HCT116 (cell line): ENCODE measurements around the gene TMEM121B. TPM values are rescaled to one million over a fixed set of nuclear protein-coding genes. Genes with fewer than 3 reads are reported as not detected.

Experiments used
- ATAC-seq: fragments of 200-7000 bp; cut with Tn5 transposase; 2 replicates; pipeline ENCODE4 v1.9.1; 2020; ENCODE audit warnings: mild to moderate bottlenecking, moderate library complexity
- BruUV-seq: library from RNA; stranded (reverse); fragments of 400-500 nt; replicated peaks from 2 replicates; lab custom pipeline; 2021; lab: Mats Ljungman, UMichigan
- CTCF ChIA-PET: fragments of 300-600 bp; sonication (Branson Sonifier 250); formaldehyde crosslinking; loops from one replicate; lab custom pipeline; 2021; ENCODE audit warnings: antibody characterized with exemption; lab: Charles Lee
- POLR2A ChIA-PET: fragments of 300-600, 350-600 bp; sonication (Branson Sonifier 250); formaldehyde crosslinking; loops from one replicate; lab custom pipeline; 2021; ENCODE audit warnings: antibody characterized with exemption; lab: Charles Lee
- RAD21 ChIA-PET, 2 experiments: fragments of 300-600 bp; sonication (Branson Sonifier 250); formaldehyde crosslinking; loops; one replicate each; lab custom pipeline; 2023; ENCODE audit warnings: low total read pairs in 2 of 2; ENCODE audit not compliant: uncharacterized antibody in 2 of 2, unreplicated experiment in 2 of 2, low non-redundant PET in 1 of 2; lab: Charles Lee
- DNase-seq: peaks from one replicate; pipeline ENCODE4 v3.0.0-alpha.2; 2010; ENCODE audit warnings: low read depth, low spot score
- H2AFZ ChIP-seq: fragments of 200-600 bp; shearing (Covaris generic), sonication (generic); 2 replicates; pipeline ENCODE4 v1.6.1; 2017; ENCODE audit warnings: low read depth, mixed run types, mixed read lengths, antibody characterized with exemption, low read length; ENCODE audit not compliant: poor library complexity, severe bottlenecking
- H3K27ac ChIP-seq: 2 replicates; pipeline ENCODE4 v1.5.1; 2012; ENCODE audit warnings: low read depth, low read length
- H3K27me3 ChIP-seq: fragments of 200-600 bp; sonication (generic); 2 replicates; pipeline ENCODE4 v1.6.1; 2016; ENCODE audit warnings: mixed run types, low read length, mixed read lengths; ENCODE audit not compliant: insufficient read depth
- H3K36me3 ChIP-seq, 2 experiments: fragments of 200-500 bp in 1 of 2; fragments of 200-600 bp in 1 of 2; sonication (Bioruptor generic) in 1 of 2; sonication (generic) in 1 of 2; 2 replicates each; pipeline versions ENCODE4 v1.5.1 to v1.6.1; 2014 to 2016; ENCODE audit warnings: low read length in 2 of 2, inconsistent platforms in 1 of 2, mixed read lengths in 1 of 2, mixed run types in 1 of 2; ENCODE audit not compliant: insufficient read depth in 2 of 2, control insufficient read depth in 1 of 2
- H3K4me1 ChIP-seq, 2 experiments: fragments of 200-600 bp in 1 of 2; sonication (generic) in 1 of 2; 2 replicates each; pipeline versions ENCODE4 v1.5.1 to v1.6.1; 2012 to 2017; ENCODE audit warnings: low read length in 2 of 2, inconsistent platforms in 1 of 2, mild to moderate bottlenecking in 1 of 2, mixed read lengths in 1 of 2, mixed run types in 1 of 2, moderate library complexity in 1 of 2; ENCODE audit not compliant: insufficient read depth in 2 of 2, control insufficient read depth in 1 of 2
- H3K4me2 ChIP-seq: fragments of 200-600 bp; sonication (generic); 2 replicates; pipeline ENCODE4 v1.6.1; 2017; ENCODE audit warnings: mixed run types, low read length, mixed read lengths
- H3K4me3 ChIP-seq, 2 experiments: fragments of 200-600 bp in 1 of 2; sonication (generic) in 1 of 2; replicated peaks in 1 of 2; 2 replicates each; pipeline ENCODE4 v1.5.1; 2011 to 2016; ENCODE audit warnings: low read length in 2 of 2, control low read depth in 1 of 2, low read depth in 1 of 2, mild to moderate bottlenecking in 1 of 2, mixed read lengths in 1 of 2, mixed run types in 1 of 2
- H3K79me2 ChIP-seq: fragments of 200-600 bp; sonication (generic); 2 replicates; pipeline ENCODE4 v1.6.1; 2017; ENCODE audit warnings: mild to moderate bottlenecking, mixed run types, low read length, moderate library complexity, mixed read lengths; ENCODE audit not compliant: insufficient read depth
- H3K9ac ChIP-seq: fragments of 200-600 bp; sonication (generic); 2 replicates; pipeline ENCODE4 v1.6.1; 2016; ENCODE audit warnings: low read length, mixed read lengths
- H3K9me2 ChIP-seq: fragments of 200-600 bp; sonication (generic), shearing (Covaris generic); 2 replicates; pipeline ENCODE4 v1.6.1; 2017; ENCODE audit warnings: mixed run types, mild to moderate bottlenecking, moderate library complexity; ENCODE audit not compliant: insufficient read depth
- H3K9me3 ChIP-seq, 2 experiments: fragments of 200-500 bp in 1 of 2; fragments of 200-600 bp in 1 of 2; sonication (Bioruptor generic) in 1 of 2; sonication (generic) in 1 of 2; 2 replicates each; pipeline ENCODE4 v1.6.1; 2014 to 2017; ENCODE audit warnings: low read length in 2 of 2, mixed read lengths in 2 of 2, inconsistent platforms in 1 of 2, low read depth in 1 of 2, mild to moderate bottlenecking in 1 of 2, mixed run types in 1 of 2, moderate library complexity in 1 of 2; ENCODE audit not compliant: control insufficient read depth in 1 of 2, insufficient read depth in 1 of 2
- H4K20me1 ChIP-seq: fragments of 200-600 bp; sonication (generic), shearing (Covaris generic); 2 replicates; pipeline ENCODE4 v1.6.1; 2017; ENCODE audit warnings: mixed run types, mild to moderate bottlenecking, moderate library complexity; ENCODE audit not compliant: insufficient read depth
- CBX3 ChIP-seq: IDR thresholded peaks from 2 replicates; pipeline ENCODE4 v1.6.1; 2012; ENCODE audit warnings: low read depth
- CEBPB ChIP-seq: IDR thresholded peaks from 2 replicates; pipeline ENCODE4 v1.6.1; 2012; ENCODE audit warnings: low read depth
- EGR1 ChIP-seq: IDR thresholded peaks from 2 replicates; pipeline ENCODE4 v1.6.1; 2012; ENCODE audit warnings: low read depth
- ELF1 ChIP-seq: IDR thresholded peaks from 2 replicates; pipeline ENCODE4 v1.6.1; 2012; ENCODE audit warnings: low read depth, borderline replicate concordance
- EZH2 ChIP-seq: fragments of 200-600 bp; sonication (generic); IDR thresholded peaks from 2 replicates; pipeline ENCODE4 v1.6.1; 2017; ENCODE audit warnings: antibody characterized with exemption, mixed run types
- EZH2phosphoT487 ChIP-seq: fragments of 200-600 bp; IDR thresholded peaks from 2 replicates; pipeline ENCODE4 v1.6.1; 2018; ENCODE audit warnings: antibody characterized with exemption, borderline replicate concordance
- FOSL1 ChIP-seq: IDR thresholded peaks from 2 replicates; pipeline ENCODE4 v1.6.1; 2012; ENCODE audit warnings: low read depth
- JUND ChIP-seq: IDR thresholded peaks from 2 replicates; pipeline ENCODE4 v1.6.1; 2012
- POLR2A ChIP-seq: IDR thresholded peaks from 2 replicates; pipeline ENCODE4 v1.7.0; 2011; ENCODE audit warnings: borderline replicate concordance; ENCODE audit not compliant: insufficient read depth, insufficient read length; ENCODE audit errors: extremely low read depth
- RAD21 ChIP-seq: IDR thresholded peaks from 2 replicates; pipeline ENCODE4 v1.6.1; 2012; ENCODE audit warnings: low read depth, mild to moderate bottlenecking
- SIN3A ChIP-seq: IDR thresholded peaks from 2 replicates; pipeline ENCODE4 v1.6.1; 2012; ENCODE audit warnings: low read depth
- SP1 ChIP-seq: IDR thresholded peaks from 2 replicates; pipeline ENCODE4 v1.6.1; 2012; ENCODE audit warnings: low read depth
- SRF ChIP-seq: IDR thresholded peaks from 2 replicates; pipeline ENCODE4 v1.6.1; 2012; ENCODE audit warnings: low read depth
- TCF7L2 ChIP-seq: IDR thresholded peaks from 2 replicates; pipeline ENCODE4 v1.7.0; 2011; ENCODE audit warnings: borderline replicate concordance, inconsistent platforms; ENCODE audit not compliant: insufficient read depth, insufficient read length; ENCODE audit errors: extremely low read depth
- ZFX ChIP-seq: fragments of 450-650 bp; IDR thresholded peaks from 2 replicates; pipeline ENCODE4 v1.6.1; 2017
- ZNF274 ChIP-seq: fragments of 200-500 bp; sonication (Bioruptor generic); IDR thresholded peaks from 2 replicates; pipeline ENCODE4 v1.6.1; 2014; ENCODE audit warnings: mild to moderate bottlenecking, low read depth, low read length, inconsistent platforms
- intact Hi-C: fragments of 100-400 bp; cut with micrococcal nuclease; formaldehyde crosslinking; loops from 2 replicates; pipeline ENCODE4 v1.10.0; 2022
- total RNA-seq: library from RNA; stranded (reverse); gene quantifications from one replicate; pipeline ENCODE4 v1.2.1, GENCODE V29; 2021; ENCODE audit not compliant: unreplicated experiment
- TF ChIP-seq, protein P1 (sequence below): IDR thresholded peaks from 2 replicates; pipeline ENCODE4 v1.6.1; 2012
- TF ChIP-seq, protein P2 (sequence below): IDR thresholded peaks from 2 replicates; pipeline ENCODE4 v1.6.1; 2012; ENCODE audit warnings: low read depth
- TF ChIP-seq, protein P3 (sequence below): IDR thresholded peaks from 2 replicates; pipeline ENCODE4 v1.6.1; 2012

Gene TMEM121B
- total RNA-seq, 1 experiment from 2014 or later = 0.57 TPM

DNA sequence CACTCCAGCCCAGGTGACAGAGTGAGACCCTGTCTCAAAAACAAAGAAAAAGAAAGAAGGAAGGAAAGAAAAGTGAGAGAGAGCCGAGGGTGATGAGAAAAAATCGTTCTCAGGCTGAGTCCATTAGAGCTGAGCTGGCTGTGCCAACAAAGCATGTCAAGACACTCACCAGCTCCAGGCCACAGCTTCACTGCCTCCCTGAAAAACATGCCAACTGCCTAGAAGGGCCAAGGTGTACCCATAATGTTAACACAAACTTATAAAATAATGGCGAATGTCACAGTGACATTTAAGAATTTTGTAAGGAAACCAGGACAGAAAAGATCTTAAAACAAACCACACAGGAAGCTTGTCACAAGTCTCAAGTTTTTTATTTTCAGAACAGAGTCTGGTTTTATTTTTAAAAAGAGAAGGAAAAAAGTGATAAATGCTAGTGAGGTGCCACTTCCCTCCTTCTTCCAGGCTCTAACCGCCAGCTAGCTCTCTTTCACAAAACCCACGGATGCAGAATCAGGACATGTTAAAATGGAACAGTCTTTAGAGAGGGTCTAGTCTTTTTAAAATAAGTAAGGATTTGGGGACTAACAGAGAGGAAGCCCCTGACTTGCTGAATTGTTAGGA lies 5.1 kb downstream of the TMEM121B start (continued):
- TF ChIP-seq, protein P1, sequence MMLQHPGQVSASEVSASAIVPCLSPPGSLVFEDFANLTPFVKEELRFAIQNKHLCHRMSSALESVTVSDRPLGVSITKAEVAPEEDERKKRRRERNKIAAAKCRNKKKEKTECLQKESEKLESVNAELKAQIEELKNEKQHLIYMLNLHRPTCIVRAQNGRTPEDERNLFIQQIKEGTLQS = no peak
- TF ChIP-seq, protein P2, sequence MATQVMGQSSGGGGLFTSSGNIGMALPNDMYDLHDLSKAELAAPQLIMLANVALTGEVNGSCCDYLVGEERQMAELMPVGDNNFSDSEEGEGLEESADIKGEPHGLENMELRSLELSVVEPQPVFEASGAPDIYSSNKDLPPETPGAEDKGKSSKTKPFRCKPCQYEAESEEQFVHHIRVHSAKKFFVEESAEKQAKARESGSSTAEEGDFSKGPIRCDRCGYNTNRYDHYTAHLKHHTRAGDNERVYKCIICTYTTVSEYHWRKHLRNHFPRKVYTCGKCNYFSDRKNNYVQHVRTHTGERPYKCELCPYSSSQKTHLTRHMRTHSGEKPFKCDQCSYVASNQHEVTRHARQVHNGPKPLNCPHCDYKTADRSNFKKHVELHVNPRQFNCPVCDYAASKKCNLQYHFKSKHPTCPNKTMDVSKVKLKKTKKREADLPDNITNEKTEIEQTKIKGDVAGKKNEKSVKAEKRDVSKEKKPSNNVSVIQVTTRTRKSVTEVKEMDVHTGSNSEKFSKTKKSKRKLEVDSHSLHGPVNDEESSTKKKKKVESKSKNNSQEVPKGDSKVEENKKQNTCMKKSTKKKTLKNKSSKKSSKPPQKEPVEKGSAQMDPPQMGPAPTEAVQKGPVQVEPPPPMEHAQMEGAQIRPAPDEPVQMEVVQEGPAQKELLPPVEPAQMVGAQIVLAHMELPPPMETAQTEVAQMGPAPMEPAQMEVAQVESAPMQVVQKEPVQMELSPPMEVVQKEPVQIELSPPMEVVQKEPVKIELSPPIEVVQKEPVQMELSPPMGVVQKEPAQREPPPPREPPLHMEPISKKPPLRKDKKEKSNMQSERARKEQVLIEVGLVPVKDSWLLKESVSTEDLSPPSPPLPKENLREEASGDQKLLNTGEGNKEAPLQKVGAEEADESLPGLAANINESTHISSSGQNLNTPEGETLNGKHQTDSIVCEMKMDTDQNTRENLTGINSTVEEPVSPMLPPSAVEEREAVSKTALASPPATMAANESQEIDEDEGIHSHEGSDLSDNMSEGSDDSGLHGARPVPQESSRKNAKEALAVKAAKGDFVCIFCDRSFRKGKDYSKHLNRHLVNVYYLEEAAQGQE = no peak
- TF ChIP-seq ZFX (no peak), POLR2A (no peak)

DNA sequence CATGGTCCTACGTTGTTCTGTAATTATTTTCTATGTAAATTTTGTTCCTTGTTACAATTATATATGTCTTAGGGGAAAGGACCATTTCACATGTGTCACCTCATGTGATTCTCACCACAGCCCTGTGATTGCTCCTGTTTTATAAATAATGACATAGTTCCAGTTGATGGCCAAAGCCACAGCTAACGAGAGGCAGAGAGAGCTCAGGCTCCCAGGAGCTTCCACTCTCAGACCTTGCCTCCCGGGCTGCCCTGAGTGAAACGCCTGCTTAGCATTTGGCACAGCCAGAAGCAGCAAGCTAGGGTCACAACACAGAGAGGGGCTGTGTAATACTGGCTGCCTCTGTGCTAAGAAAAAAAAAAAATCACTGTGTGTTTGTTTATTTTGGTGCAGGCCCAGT lies 5.9 kb downstream of the TMEM121B start:
- no peak overlapping the region for H3K27ac ChIP-seq
- DNase-seq (no peak), ATAC-seq (no peak)
- H3K4me3 ChIP-seq = no peak overlapping the region
- H3K4me2 ChIP-seq = no peak overlapping the region
- ChIA-PET POLR2A (no interaction called here), RAD21 (no interaction called here), CTCF (interaction anchor here (1.3 kb wide), 1 partner anchor 56 kb away, joined by 4 read pairs; no protein-coding TSS in a partner anchor)
- H2AFZ ChIP-seq = no peak overlapping the region
- no peaks in the 10 kb centered on the region for H3K27me3 ChIP-seq
- H3K4me1 ChIP-seq = no peaks in the 10 kb centered on the region
- no peaks in the 10 kb centered on the region for H3K9me2 ChIP-seq
- no TSS peak for BruUV-seq
- no peaks in the 10 kb centered on the region for H4K20me1 ChIP-seq
- intact Hi-C loops = no loop called here
- no peaks in the 10 kb centered on the region for H3K79me2 ChIP-seq
- no peak overlapping the region for H3K9ac ChIP-seq
- H3K9me3 ChIP-seq = no peaks in the 10 kb centered on the region
- H3K36me3 ChIP-seq = no peaks in the 10 kb centered on the region
- no peak for TF ChIP-seq ZFX
- TF ChIP-seq, protein P2 = no peak
- TF ChIP-seq CBX3 = no peak
- no peak for TF ChIP-seq SRF
- no peak for TF ChIP-seq JUND
- no peak for TF ChIP-seq POLR2A
- no peak for TF ChIP-seq EZH2
- no peak for TF ChIP-seq SIN3A
- TF ChIP-seq TCF7L2 = no peak
- TF ChIP-seq ZNF274 = no peak
- no peak for TF ChIP-seq EGR1
- TF ChIP-seq, protein P1 = no peak
- no peak for TF ChIP-seq ELF1
- no peak for TF ChIP-seq FOSL1
- no peak for TF ChIP-seq EZH2phosphoT487
- no peak for TF ChIP-seq CEBPB
- TF ChIP-seq, protein P3, sequence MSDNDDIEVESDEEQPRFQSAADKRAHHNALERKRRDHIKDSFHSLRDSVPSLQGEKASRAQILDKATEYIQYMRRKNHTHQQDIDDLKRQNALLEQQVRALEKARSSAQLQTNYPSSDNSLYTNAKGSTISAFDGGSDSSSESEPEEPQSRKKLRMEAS = no peak
- no peak for TF ChIP-seq SP1
- no peak for TF ChIP-seq RAD21
